Sigmoid colon (tissue), 7 donors: ENCODE measurements around the gene EFNA4. TPM values are rescaled to one million over a fixed set of nuclear protein-coding genes. Genes with fewer than 3 reads are reported as not detected.
A peak's percentile ranks its signal among the peaks of the same experiment; 100 is the strongest.

Experiments
- DNase-seq: peaks from one replicate; pipeline ENCODE4 v3.0.0-alpha.2; 2019
- H3K27ac ChIP-seq, 4 donors: fragments of 200-600 bp; sonication (generic); one replicate each; pipeline ENCODE4 v1.5.1; 2016 to 2019; ENCODE audit warnings: mild to moderate bottlenecking in 1 of 4
- H3K27me3 ChIP-seq, 3 donors: fragments of 200-600 bp; sonication (generic); one replicate each; pipeline ENCODE4 v1.5.1; 2019; ENCODE audit warnings: mild to moderate bottlenecking in 1 of 3
- H3K36me3 ChIP-seq, 4 donors: fragments of 200-600 bp; sonication (generic); one replicate each; pipeline ENCODE4 v1.5.1; 2016 to 2019
- H3K4me1 ChIP-seq, 4 donors: fragments of 200-600 bp; sonication (generic); one replicate each; pipeline ENCODE4 v1.5.1; 2017 to 2019
- H3K4me3 ChIP-seq, 4 donors: fragments of 200-600 bp; sonication (generic); one replicate each; pipeline ENCODE4 v1.5.1; 2017 to 2019; ENCODE audit warnings: mild to moderate bottlenecking in 2 of 4, moderate library complexity in 1 of 4
- H3K9me3 ChIP-seq, 4 donors: fragments of 200-600 bp in 3 of 4; sonication (generic) in 3 of 4; one replicate each; pipeline versions ENCODE4 v1.5.1 to v1.6.1; 2013 to 2019
- EP300 ChIP-seq, 4 donors: sonication (generic); formaldehyde crosslinking; IDR thresholded peaks; one replicate each; pipeline ENCODE4 v1.6.1; 2017; ENCODE audit warnings: antibody characterized with exemption in 4 of 4
- POLR2A ChIP-seq, 2 donors: fragments of 450-650 bp; IDR thresholded peaks; one replicate each; pipeline ENCODE4 v1.6.1; 2016; ENCODE audit warnings: antibody characterized with exemption in 2 of 2, mild to moderate bottlenecking in 2 of 2, moderate library complexity in 2 of 2
- POLR2AphosphoS5 ChIP-seq, 4 donors: sonication (generic); formaldehyde crosslinking; IDR thresholded peaks; one replicate each; pipeline ENCODE4 v1.6.1; 2017; ENCODE audit warnings: antibody characterized with exemption in 4 of 4
- WGBS, 2 donors: extraction: QIAGEN DNeasy Blood & Tissue Kit; methylation state at CpG; one replicate each; pipeline ENCODE4 v1.1.7; 2013; 5-methylcytosine and 5-hydroxymethylcytosine counted together
- intact Hi-C: fragments of 100-400 bp; cut with DNase I; formaldehyde crosslinking; loops from one replicate; pipeline ENCODE4 v1.15.1; 2023
- polyA plus RNA-seq, 3 donors: library from polyadenylated mRNA; stranded (reverse); fragments of 200-250 nt; gene quantifications; one replicate each; pipeline ENCODE4 v1.2.3, GENCODE V29; 2013
- total RNA-seq, 4 donors: library from RNA; depleted of rRNA; stranded (reverse); fragments of >200 nt; gene quantifications; one replicate each; pipeline ENCODE4 v1.1.0, GENCODE V29; 2016
- TF ChIP-seq, protein P1 (sequence below), 4 experiments: fragments of 450-650 bp in 3 of 4; fragments of 200-600 bp in 1 of 4; IDR thresholded peaks; one replicate each; pipeline ENCODE4 v1.5.1; 2016 to 2019; ENCODE audit warnings: antibody characterized with exemption in 4 of 4, mild to moderate bottlenecking in 3 of 4, moderate library complexity in 2 of 4
- donor health status: healthy with polysubstance abuse.
- donor health status: Bipolar disorder and iron deficiency.
- donor health status: healthy.

The EFNA4 gene
- total and polyA plus RNA-seq, 7 donors: 1.6 to 22.2 (median 5.0) TPM

DNA sequence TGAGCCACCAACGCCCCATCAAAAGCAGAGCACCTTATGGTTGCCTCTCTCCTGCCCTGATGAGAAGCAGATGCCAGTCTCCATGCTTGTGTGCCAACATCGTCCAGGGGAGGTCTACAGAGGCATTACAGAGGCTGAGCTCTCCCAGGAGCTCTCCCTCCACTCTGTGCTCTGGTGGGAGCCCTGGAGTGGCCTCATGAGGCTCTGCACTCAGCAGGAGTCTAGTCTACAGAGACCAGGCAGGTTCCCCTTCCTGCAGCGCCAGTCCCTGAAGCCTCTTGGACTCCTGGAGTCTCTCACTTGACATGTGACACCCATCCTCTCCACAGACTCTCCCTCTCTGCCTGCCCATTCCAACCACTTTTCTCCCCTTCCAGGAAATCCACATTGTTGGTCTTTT, 26.5 kb upstream of the EFNA4 start:
- no peak overlapping the region for H3K27ac ChIP-seq
- 90 to 92% methylated on average over 3 of the region's 3 CpGs for WGBS, 2 donors
- H3K4me3 ChIP-seq: no peak overlapping the region
- H3K9me3 ChIP-seq: no peaks in the 10 kb centered on the region
- no peaks in the 10 kb centered on the region for H3K27me3 ChIP-seq
- intact Hi-C loops: no loop called here
- no peaks in the 10 kb centered on the region for H3K36me3 ChIP-seq
- TF ChIP-seq EP300 (IDR thresholded peaks at IDR 0.05): no peak
- TF ChIP-seq, protein P1, sequence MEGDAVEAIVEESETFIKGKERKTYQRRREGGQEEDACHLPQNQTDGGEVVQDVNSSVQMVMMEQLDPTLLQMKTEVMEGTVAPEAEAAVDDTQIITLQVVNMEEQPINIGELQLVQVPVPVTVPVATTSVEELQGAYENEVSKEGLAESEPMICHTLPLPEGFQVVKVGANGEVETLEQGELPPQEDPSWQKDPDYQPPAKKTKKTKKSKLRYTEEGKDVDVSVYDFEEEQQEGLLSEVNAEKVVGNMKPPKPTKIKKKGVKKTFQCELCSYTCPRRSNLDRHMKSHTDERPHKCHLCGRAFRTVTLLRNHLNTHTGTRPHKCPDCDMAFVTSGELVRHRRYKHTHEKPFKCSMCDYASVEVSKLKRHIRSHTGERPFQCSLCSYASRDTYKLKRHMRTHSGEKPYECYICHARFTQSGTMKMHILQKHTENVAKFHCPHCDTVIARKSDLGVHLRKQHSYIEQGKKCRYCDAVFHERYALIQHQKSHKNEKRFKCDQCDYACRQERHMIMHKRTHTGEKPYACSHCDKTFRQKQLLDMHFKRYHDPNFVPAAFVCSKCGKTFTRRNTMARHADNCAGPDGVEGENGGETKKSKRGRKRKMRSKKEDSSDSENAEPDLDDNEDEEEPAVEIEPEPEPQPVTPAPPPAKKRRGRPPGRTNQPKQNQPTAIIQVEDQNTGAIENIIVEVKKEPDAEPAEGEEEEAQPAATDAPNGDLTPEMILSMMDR (IDR thresholded peaks at IDR 0.05): no peak
- no peak for TF ChIP-seq POLR2A (IDR thresholded peaks at IDR 0.05)
- TF ChIP-seq POLR2AphosphoS5 (IDR thresholded peaks at IDR 0.05): no peak
- DNase-seq: no peak
- peaks cover 0 to 5% (median 0%) of the 10 kb centered on the region in 4 donors for H3K4me1 ChIP-seq

DNA sequence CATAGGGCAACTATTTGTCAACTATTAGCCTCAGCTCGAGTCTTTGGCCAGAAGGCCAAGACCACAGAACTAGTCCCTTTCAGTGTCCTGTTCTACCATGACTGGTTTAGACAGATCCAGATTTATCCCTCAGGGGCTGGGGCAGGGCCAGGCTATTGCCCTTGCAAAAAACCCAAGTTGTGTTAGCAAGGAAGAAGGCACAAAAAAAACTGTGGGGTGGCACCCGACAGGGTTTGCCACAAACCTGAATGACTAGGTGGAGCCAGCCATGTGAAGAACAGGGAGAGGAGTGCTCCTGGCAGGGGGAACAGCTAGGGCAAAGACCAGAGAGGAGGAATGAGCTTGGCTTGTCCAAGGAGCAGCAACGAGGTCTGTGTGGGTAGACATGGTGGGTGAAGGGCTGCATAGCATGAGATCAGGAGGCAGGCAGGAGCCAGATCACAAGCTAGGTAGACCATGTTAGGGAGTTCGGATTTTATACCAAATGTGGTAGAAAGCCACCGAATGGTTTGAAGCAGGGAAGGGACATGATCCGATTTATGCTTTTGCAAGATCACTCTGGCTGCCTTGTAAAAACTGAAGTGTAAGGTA, 25.6 kb upstream of the EFNA4 start:
- H3K4me1 ChIP-seq: peaks cover 0 to 5% (median 0%) of the 10 kb centered on the region in 4 donors
- H3K36me3 ChIP-seq: no peaks in the 10 kb centered on the region
- no peak for DNase-seq
- 63 to 83% methylated on average over 6 of the region's 6 CpGs for WGBS, 2 donors
- H3K27me3 ChIP-seq: no peaks in the 10 kb centered on the region
- intact Hi-C loops: no loop called here
- TF ChIP-seq, protein P1 (IDR thresholded peaks at IDR 0.05): no peak
- no peak for TF ChIP-seq POLR2AphosphoS5 (IDR thresholded peaks at IDR 0.05)
- TF ChIP-seq POLR2A (IDR thresholded peaks at IDR 0.05): no peak
- TF ChIP-seq EP300 (IDR thresholded peaks at IDR 0.05): no peak
- no peak overlapping the region for H3K27ac ChIP-seq
- H3K9me3 ChIP-seq: no peaks in the 10 kb centered on the region
- no peak overlapping the region for H3K4me3 ChIP-seq

DNA sequence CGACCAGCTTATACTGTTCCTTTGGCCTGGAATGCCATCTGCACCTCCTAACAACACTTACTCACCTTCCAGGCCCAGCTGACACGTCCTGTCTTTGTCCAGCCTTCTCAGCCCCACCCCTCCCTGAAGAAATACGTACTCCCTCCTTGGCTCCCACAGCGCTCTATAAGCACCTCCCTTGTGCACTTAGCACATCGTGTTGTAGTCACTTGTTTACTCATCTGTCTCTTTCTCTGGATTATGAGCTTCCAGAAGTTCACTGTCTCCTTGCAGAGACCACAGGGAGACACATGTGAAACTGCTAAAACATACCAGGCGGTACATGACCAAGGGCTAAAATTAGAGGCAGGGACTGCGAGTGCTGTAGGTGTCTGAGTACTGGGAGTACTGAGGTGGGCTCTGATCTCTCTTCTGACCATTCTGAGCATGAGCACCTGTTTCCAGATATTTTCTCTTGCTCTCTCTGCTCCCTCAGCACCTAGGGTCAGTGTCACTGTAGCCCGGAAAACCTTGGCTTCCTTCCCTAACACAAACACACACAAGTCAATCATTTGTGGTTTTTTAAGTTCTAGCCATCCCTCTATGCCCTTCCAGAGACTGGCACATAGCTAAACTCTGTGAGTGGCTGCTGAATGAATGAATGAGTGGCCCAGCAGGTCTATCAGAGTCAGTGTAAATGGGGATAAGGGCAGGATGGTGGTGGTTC, 24.8 kb upstream of the EFNA4 start:
- TF ChIP-seq POLR2A (IDR thresholded peaks at IDR 0.05) (peak in 1 of 2 donors; percentile 64), EP300 (IDR thresholded peaks at IDR 0.05) (no peak)
- H3K4me1 ChIP-seq: peaks cover 0 to 5% (median 0%) of the 10 kb centered on the region in 4 donors
- H3K9me3 ChIP-seq: no peaks in the 10 kb centered on the region
- no peak overlapping the region for H3K4me3 ChIP-seq
- no peaks in the 10 kb centered on the region for H3K27me3 ChIP-seq
- no peaks in the 10 kb centered on the region for H3K36me3 ChIP-seq
- DNase-seq: no peak
- 21 to 37% methylated on average over 8 of the region's 8 CpGs for WGBS, 2 donors
- no peak overlapping the region for H3K27ac ChIP-seq
- intact Hi-C loops: no loop called here

DNA sequence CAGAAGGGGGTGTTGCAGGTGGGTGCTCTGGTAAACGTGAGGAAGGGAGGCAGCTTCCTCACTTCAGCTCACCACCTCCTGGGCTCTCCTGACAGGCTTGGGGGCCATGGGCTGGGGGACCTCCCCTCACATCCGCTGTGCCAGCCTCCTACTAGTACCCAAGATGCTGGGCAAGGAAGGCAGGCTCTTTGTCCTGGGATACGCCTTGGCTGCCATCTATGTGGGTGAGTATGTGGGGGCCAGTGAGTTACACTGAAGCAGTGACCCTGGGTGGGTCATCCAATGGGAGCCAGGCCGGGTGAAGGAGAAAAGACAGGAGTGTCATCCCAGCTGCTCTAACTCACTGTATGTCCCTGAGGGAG, 24.3 kb upstream of the EFNA4 start:
- Histone ChIP-seq H3K27ac (no peak overlapping the region), H3K4me3 (no peak overlapping the region), H3K27me3 (no peaks in the 10 kb centered on the region), H3K4me1 (peaks cover 0 to 5% (median 0%) of the 10 kb centered on the region in 4 donors), H3K9me3 (no peaks in the 10 kb centered on the region), H3K36me3 (no peaks in the 10 kb centered on the region)
- no peak for DNase-seq
- WGBS, 2 donors: 74 to 83% methylated on average over 4 of the region's 4 CpGs
- intact Hi-C loops: no loop called here
- TF ChIP-seq EP300 (IDR thresholded peaks at IDR 0.05) (no peak), POLR2A (IDR thresholded peaks at IDR 0.05) (no peak), POLR2AphosphoS5 (IDR thresholded peaks at IDR 0.05) (no peak)
- TF ChIP-seq, protein P1 (IDR thresholded peaks at IDR 0.05): no peak

DNA sequence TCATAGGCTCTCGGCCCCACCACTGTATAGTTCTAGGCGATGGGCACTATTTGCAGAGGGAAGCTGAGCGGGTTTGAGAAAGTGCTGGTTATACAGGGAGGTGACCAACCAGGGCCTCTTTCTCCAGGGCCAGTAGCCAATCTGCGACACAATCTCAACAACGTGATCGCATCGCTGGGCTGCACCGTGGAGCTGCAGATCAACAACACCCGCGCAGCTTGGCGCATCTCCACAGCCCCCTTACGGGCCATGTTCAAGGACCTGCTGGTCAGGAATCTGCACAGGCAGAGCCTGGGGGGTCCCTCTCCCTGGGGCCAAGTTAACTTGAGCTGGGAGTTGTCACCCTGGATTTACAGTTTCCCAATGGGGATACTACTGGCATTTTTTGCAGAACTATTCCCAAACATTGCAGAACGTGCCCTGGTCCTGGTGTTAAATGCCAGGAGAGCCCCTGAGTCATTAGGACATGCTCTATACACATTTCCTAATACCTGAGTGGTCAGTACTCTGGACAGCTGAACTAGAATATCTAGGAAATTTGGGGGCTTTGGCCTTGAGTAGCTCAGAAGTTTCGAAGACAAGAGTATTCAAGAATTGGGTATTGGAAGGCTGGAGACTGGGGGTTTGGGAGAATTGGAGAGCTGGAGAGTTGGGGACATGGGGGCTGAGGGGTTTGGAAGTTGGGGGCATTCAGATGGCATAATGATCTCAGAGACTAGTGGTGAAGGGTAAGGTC, 23.0 kb upstream of the EFNA4 start:
- Histone ChIP-seq H3K27me3 (no peaks in the 10 kb centered on the region), H3K9me3 (no peaks in the 10 kb centered on the region), H3K27ac (no peak overlapping the region), H3K36me3 (no peaks in the 10 kb centered on the region), H3K4me1 (peaks cover 0 to 14% (median 4%) of the 10 kb centered on the region in 4 donors), H3K4me3 (no peak overlapping the region)
- intact Hi-C loops: no loop called here
- 94 to 96% methylated on average over 14 of the region's 14 CpGs for WGBS, 2 donors
- no peak for DNase-seq
- TF ChIP-seq, protein P1 (IDR thresholded peaks at IDR 0.05): no peak
- no peak for TF ChIP-seq POLR2AphosphoS5 (IDR thresholded peaks at IDR 0.05)
- no peak for TF ChIP-seq EP300 (IDR thresholded peaks at IDR 0.05)
- no peak for TF ChIP-seq POLR2A (IDR thresholded peaks at IDR 0.05)
